Thyroid gland (tissue), 4 donors: ENCODE measurements around the gene MAP7D1.

Source experiments
- POLR2A ChIP-seq, 2 donors: fragments of 450-650 bp; IDR thresholded peaks; one replicate each; pipeline ENCODE4 v1.6.1; 2017; ENCODE audit warnings: antibody characterized with exemption in 2 of 2, mild to moderate bottlenecking in 2 of 2, moderate library complexity in 1 of 2
- TF ChIP-seq, protein P1 (sequence below), 6 experiments: fragments of 200-600 bp in 3 of 6; fragments of 450-650 bp in 3 of 6; sonication (generic) in 3 of 6; IDR thresholded peaks; one replicate each; pipeline ENCODE4 v1.5.1; 2016 to 2019; ENCODE audit warnings: antibody characterized with exemption in 6 of 6, mild to moderate bottlenecking in 2 of 6, inconsistent platforms in 1 of 6, moderate library complexity in 1 of 6

GRCh38 chr1:36126005-36126716 is 29.8 kb upstream of the MAP7D1 start:
- TF ChIP-seq, protein P1, sequence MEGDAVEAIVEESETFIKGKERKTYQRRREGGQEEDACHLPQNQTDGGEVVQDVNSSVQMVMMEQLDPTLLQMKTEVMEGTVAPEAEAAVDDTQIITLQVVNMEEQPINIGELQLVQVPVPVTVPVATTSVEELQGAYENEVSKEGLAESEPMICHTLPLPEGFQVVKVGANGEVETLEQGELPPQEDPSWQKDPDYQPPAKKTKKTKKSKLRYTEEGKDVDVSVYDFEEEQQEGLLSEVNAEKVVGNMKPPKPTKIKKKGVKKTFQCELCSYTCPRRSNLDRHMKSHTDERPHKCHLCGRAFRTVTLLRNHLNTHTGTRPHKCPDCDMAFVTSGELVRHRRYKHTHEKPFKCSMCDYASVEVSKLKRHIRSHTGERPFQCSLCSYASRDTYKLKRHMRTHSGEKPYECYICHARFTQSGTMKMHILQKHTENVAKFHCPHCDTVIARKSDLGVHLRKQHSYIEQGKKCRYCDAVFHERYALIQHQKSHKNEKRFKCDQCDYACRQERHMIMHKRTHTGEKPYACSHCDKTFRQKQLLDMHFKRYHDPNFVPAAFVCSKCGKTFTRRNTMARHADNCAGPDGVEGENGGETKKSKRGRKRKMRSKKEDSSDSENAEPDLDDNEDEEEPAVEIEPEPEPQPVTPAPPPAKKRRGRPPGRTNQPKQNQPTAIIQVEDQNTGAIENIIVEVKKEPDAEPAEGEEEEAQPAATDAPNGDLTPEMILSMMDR (IDR thresholded peaks at IDR 0.05), result no peak
- TF ChIP-seq POLR2A (IDR thresholded peaks at IDR 0.05), result no peak
